B cell (primary cell): ENCODE results near the gene PRSS53. TPM values are rescaled to one million over a fixed set of nuclear protein-coding genes. Genes with fewer than 3 reads are reported as not detected.

ENCODE experiments used
- ATAC-seq: fragments of 200-7000 bp; cut with Tn5 transposase; one replicate; pipeline ENCODE4 v1.10.0; 2021; ENCODE audit warnings: low read depth, mild to moderate bottlenecking, moderate number of reproducible peaks, moderate library complexity
- CTCF ChIA-PET: fragments of 350-600 bp; sonication (Branson Sonifier 250); formaldehyde crosslinking; loops from one replicate; lab custom pipeline; 2021; ENCODE audit warnings: antibody characterized with exemption, inconsistent platforms; lab: Charles Lee
- POLR2A ChIA-PET: fragments of 350-600 bp; sonication (Branson Sonifier 250); formaldehyde crosslinking; loops from one replicate; lab custom pipeline; 2021; ENCODE audit warnings: antibody characterized with exemption; lab: Charles Lee
- DNase-seq: peaks from one replicate; pipeline ENCODE4 v3.0.0; 2013
- H2AFZ ChIP-seq: 2 replicates; pipeline ENCODE4 v1.6.1; 2012; ENCODE audit warnings: mild to moderate bottlenecking, low read depth, low read length; ENCODE audit not compliant: insufficient read depth, poor library complexity, severe bottlenecking
- H3K27ac ChIP-seq, 2 donors: 1 replicate in 1 of 2; 2 replicates in 1 of 2; pipeline ENCODE4 v1.5.1; 2012 to 2013; ENCODE audit warnings: low read length in 2 of 2, mild to moderate bottlenecking in 2 of 2, moderate library complexity in 1 of 2
- H3K27me3 ChIP-seq, 4 experiments: fragments of 200-600 bp in 1 of 4; sonication (generic) in 1 of 4; replicated peaks in 1 of 4; 1 replicate in 2 of 4; 2 replicates in 2 of 4; pipeline versions ENCODE4 v1.6.1 to v1.7.0; 2013 to 2016; ENCODE audit warnings: low read length in 3 of 4, mild to moderate bottlenecking in 2 of 4, mixed read lengths in 1 of 4, moderate library complexity in 1 of 4; ENCODE audit not compliant: insufficient read depth in 4 of 4, control insufficient read depth in 3 of 4; ENCODE audit errors: control extremely low read depth in 1 of 4
- H3K36me3 ChIP-seq, 2 experiments: replicated peaks in 1 of 2; 1 replicate in 1 of 2; 2 replicates in 1 of 2; pipeline versions ENCODE4 v1.6.1 to v1.7.1; 2013; ENCODE audit warnings: low read length in 1 of 2; ENCODE audit not compliant: insufficient read depth in 2 of 2, control insufficient read depth in 1 of 2; ENCODE audit errors: control extremely low read depth in 1 of 2, extremely low read depth in 1 of 2
- H3K4me1 ChIP-seq, 2 donors: fragments of 200-600 bp in 1 of 2; sonication (generic) in 1 of 2; 1 replicate in 1 of 2; 2 replicates in 1 of 2; pipeline versions ENCODE4 v1.5.1 to v1.6.1; 2013 to 2017; ENCODE audit warnings: low read length in 2 of 2; ENCODE audit not compliant: control insufficient read depth in 2 of 2, insufficient read depth in 2 of 2
- H3K4me2 ChIP-seq: replicated peaks from 2 replicates; pipeline ENCODE3; 2012; ENCODE audit warnings: mild to moderate bottlenecking, low read depth, low read length; ENCODE audit not compliant: poor library complexity, severe bottlenecking
- H3K4me3 ChIP-seq, 5 experiments: fragments of 200-600 bp in 1 of 5; sonication (generic) in 1 of 5; 1 replicate in 3 of 5; 2 replicates in 2 of 5; pipeline versions ENCODE4 v1.5.1 to v1.7.0; 2011 to 2016; ENCODE audit warnings: low read length in 4 of 5, mild to moderate bottlenecking in 4 of 5, low read depth in 2 of 5, control low read depth in 1 of 5, moderate library complexity in 1 of 5; ENCODE audit not compliant: insufficient read depth in 1 of 5; ENCODE audit errors: control extremely low read depth in 1 of 5, extremely low read depth in 1 of 5
- H3K79me2 ChIP-seq: fragments of 200-600 bp; sonication (generic); one replicate; pipeline ENCODE4 v1.6.0; 2016; ENCODE audit warnings: low read length; ENCODE audit not compliant: control insufficient read depth, insufficient read depth
- H3K9ac ChIP-seq: fragments of 200-600 bp; sonication (generic); 2 replicates; pipeline ENCODE4 v1.6.1; 2017; ENCODE audit warnings: mild to moderate bottlenecking, low read length, moderate library complexity
- H3K9me3 ChIP-seq, 3 donors: one replicate each; pipeline versions ENCODE4 v1.6.1 to v1.7.1; 2013; ENCODE audit warnings: low read length in 2 of 3; ENCODE audit not compliant: control insufficient read depth in 2 of 3, insufficient read depth in 1 of 3; ENCODE audit errors: control extremely low read depth in 1 of 3
- H4K20me1 ChIP-seq: 2 replicates; pipeline ENCODE4 v1.6.0; 2012; ENCODE audit warnings: mild to moderate bottlenecking, low read length; ENCODE audit not compliant: insufficient read depth, control insufficient read depth, poor library complexity, severe bottlenecking
- H3K27ac Mint-ChIP-seq: one replicate; pipeline ENCODE4 v1.8.0; 2021; ENCODE audit warnings: mixed read lengths
- H3K27me3 Mint-ChIP-seq: one replicate; pipeline ENCODE4 v1.8.0; 2021; ENCODE audit warnings: mixed read lengths
- H3K4me1 Mint-ChIP-seq: one replicate; pipeline ENCODE4 v1.8.0; 2021; ENCODE audit warnings: mixed read lengths
- H3K4me3 Mint-ChIP-seq: one replicate; pipeline ENCODE4 v1.8.0; 2021; ENCODE audit warnings: mixed read lengths
- H3K9me3 Mint-ChIP-seq: one replicate; pipeline ENCODE4 v1.8.0; 2022; ENCODE audit warnings: mixed read lengths; ENCODE audit not compliant: insufficient read depth
- EZH2 ChIP-seq: IDR thresholded peaks from 2 replicates; pipeline ENCODE4 v1.6.1; 2012; ENCODE audit warnings: borderline replicate concordance, low read depth, mild to moderate bottlenecking, moderate library complexity, low read length; ENCODE audit not compliant: insufficient read depth, poor library complexity, severe bottlenecking
- WGBS: methylation state at CpG from one replicate; pipeline ENCODE4 v1.1.5; 2013; ENCODE audit warnings: missing lambda C conversion rate; ENCODE audit not compliant: insufficient coverage; 5-methylcytosine and 5-hydroxymethylcytosine counted together
- intact Hi-C: fragments of 100-400 bp; cut with micrococcal nuclease; formaldehyde crosslinking; loops from one replicate; pipeline ENCODE4 v1.10.0; 2022
- polyA plus RNA-seq: library from polyadenylated mRNA; depleted of rRNA; stranded (reverse); fragments of >200 nt; gene quantifications from 2 replicates; pipeline ENCODE4 v1.2.3, GENCODE V29; 2012
- total RNA-seq, 2 donors: library from RNA; stranded (reverse); fragments of 120-200 nt in 1 of 2; gene quantifications; 1 replicate in 1 of 2; 2 replicates in 1 of 2; pipeline versions ENCODE4 v1.2.3 to v1.2.4, GENCODE V29; 2013 to 2022
- TF ChIP-seq, protein P1 (sequence below): fragments of 200-600 bp; IDR thresholded peaks from one replicate; pipeline ENCODE4 v1.8.0; 2022; ENCODE audit warnings: antibody characterized with exemption, mild to moderate bottlenecking

The PRSS53 gene
- total and polyA plus RNA-seq, 2 donors (not counting 1 experiment from before 2014, with no cell fraction given), result 10.1 to 10.8 TPM

DNA sequence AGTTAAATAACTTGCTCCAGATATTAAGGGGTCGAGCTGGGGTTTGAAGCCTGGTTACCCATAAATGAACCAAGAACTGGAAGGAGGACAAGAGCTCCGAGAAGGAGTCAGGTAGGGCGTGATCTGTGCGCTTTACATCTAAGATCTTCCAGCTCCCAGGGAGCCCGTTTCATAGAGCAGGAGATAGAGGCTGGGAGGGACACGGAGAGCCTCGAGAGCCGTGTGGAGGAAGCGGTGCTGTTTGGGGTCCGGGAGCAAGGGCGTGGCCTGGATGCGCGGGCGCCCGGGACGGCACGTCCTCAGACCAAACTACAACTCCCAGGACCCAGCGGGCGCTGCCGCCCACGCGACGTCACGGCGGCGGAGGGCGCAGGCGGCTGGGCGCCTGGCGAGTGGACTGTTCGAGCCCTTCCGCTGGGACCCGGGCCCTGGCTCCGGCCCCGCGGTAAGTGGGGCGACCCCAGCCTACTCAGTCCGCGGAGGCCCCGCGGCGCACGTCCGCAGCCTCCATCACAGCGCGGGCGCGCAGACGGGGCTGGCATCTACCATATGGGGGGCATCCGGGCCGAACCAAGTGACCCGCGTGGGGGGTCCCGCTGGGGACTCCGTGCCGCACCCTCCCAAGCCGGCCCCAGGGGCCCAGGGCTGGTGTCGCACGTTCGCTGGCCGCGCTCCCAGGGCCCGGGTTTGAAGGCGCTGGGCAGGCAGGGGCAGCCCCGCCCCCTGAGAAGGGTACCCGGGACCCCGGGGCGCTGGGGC lies 19.5 kb upstream of the PRSS53 start, which contains the start of gene BCKDK:
TSS of gene BCKDK (plus strand) at position 352 of the 759 bp plus-strand sequence. CDS start 838 bp downstream, outside the sequence.
- CTCF ChIA-PET, result interaction anchor here (1.0 to 1.2 kb wide), 3 partner anchors 9 to 34 kb away, joined by 3 to 4 read pairs (median 3); partner anchors contain the start of gene KAT8
- 5% methylated on average over 67 of the region's 68 CpGs for WGBS

More for the DNA sequence above, 19.5 kb upstream of the PRSS53 start, which contains the start of gene BCKDK:
- Histone ChIP-seq H3K79me2 (peaks cover 10% of the 10 kb centered on the region), H2AFZ (peak within 1 kb of the TSS; percentile 92), H3K4me1 (peaks cover 7 to 18% of the 10 kb centered on the region in 2 donors), H3K9ac (peak within 1 kb of the TSS; percentile 89), H3K4me2 (peak within 1 kb of the TSS; percentile 100), H3K4me3 (peak within 1 kb of the TSS; percentile 41 to 82 (median 78)), H3K27me3 (no peaks in the 10 kb centered on the region), H3K36me3 (peaks cover 0 to 31% of the 10 kb centered on the region in 2 experiments), H4K20me1 (peaks cover 5% of the 10 kb centered on the region), H3K9me3 (no peaks in the 10 kb centered on the region), H3K27ac (peak within 1 kb of the TSS in 1 of 2 donors; percentile 72)
- intact Hi-C loops, result loop anchor here (2.0 to 10.0 kb wide), 5 partner anchors 13 to 77 kb away; partner anchors contain the start of genes FUS, STX4, VKORC1 and ZNF646
- peak within 1 kb of the TSS; percentile 82 for H3K27ac Mint-ChIP-seq
- H3K4me1 Mint-ChIP-seq, result peaks cover 21% of the 10 kb centered on the region
- peak; percentile 77 for ATAC-seq
- no peaks in the 10 kb centered on the region for H3K9me3 Mint-ChIP-seq
- TF ChIP-seq EZH2, result no peak
- TF ChIP-seq, protein P1, sequence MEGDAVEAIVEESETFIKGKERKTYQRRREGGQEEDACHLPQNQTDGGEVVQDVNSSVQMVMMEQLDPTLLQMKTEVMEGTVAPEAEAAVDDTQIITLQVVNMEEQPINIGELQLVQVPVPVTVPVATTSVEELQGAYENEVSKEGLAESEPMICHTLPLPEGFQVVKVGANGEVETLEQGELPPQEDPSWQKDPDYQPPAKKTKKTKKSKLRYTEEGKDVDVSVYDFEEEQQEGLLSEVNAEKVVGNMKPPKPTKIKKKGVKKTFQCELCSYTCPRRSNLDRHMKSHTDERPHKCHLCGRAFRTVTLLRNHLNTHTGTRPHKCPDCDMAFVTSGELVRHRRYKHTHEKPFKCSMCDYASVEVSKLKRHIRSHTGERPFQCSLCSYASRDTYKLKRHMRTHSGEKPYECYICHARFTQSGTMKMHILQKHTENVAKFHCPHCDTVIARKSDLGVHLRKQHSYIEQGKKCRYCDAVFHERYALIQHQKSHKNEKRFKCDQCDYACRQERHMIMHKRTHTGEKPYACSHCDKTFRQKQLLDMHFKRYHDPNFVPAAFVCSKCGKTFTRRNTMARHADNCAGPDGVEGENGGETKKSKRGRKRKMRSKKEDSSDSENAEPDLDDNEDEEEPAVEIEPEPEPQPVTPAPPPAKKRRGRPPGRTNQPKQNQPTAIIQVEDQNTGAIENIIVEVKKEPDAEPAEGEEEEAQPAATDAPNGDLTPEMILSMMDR, result no peak
- H3K27me3 Mint-ChIP-seq, result no peaks in the 10 kb centered on the region
- POLR2A ChIA-PET, result interaction anchor here (0.7 to 1.1 kb wide), 2 partner anchors 10 to 75 kb away, joined by 3 to 4 read pairs; partner anchors contain the start of genes KAT8 and STX4
- peak; percentile 74 for DNase-seq
- H3K4me3 Mint-ChIP-seq, result peak within 1 kb of the TSS; percentile 91
